ENCODE results near the gene AXIN2.
"Not testable (repeated sequence)": the region's sequence is repeated elsewhere in the genome, so short reads cannot be mapped to it uniquely, and the experiment has no call there.

Gene AXIN2

DNA sequence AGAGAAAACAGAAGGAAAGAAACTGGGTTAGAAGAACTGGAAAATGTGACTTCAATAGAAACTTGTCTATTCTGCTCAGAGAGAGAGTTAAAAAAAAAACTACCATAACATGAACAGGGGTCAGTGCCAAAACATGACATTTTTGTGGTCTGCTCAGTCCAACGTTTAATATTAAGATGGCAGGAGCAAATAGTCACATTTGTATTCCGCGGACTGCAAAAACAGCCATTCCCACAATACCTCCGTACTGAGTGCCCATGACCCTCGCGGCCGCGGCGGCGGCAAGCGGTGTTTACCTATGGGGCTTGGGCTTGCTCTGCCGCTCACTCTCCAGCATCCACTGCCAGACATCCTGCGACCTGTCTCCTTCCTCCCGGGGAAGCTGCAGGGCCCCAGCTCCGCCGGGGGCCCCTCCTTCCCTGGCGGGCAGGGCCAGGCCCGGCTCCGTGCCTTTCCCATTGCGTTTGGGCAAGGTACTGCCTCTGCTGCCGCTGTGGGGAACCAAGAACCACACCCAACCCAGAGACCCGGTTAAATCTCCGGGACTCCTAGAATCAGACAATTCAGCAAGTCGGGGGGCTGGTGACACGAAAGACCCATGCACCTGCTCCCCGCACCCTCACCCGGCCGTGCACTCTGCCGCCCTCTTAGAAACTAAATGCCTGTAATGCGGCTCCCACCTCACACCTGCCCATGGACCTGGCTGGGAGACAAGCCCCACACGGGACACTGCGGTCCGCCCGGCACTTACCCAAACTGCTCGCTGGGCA, 24.7 kb downstream of the AXIN2 start:
- DNase-seq: no peak

GRCh38 chr17:65535777-65536572, 25.5 kb downstream of the AXIN2 start:
- no peak for DNase-seq

GRCh38 chr17:65533852-65534457, 27.5 kb downstream of the AXIN2 start:
- DNase-seq: no peak

DNA sequence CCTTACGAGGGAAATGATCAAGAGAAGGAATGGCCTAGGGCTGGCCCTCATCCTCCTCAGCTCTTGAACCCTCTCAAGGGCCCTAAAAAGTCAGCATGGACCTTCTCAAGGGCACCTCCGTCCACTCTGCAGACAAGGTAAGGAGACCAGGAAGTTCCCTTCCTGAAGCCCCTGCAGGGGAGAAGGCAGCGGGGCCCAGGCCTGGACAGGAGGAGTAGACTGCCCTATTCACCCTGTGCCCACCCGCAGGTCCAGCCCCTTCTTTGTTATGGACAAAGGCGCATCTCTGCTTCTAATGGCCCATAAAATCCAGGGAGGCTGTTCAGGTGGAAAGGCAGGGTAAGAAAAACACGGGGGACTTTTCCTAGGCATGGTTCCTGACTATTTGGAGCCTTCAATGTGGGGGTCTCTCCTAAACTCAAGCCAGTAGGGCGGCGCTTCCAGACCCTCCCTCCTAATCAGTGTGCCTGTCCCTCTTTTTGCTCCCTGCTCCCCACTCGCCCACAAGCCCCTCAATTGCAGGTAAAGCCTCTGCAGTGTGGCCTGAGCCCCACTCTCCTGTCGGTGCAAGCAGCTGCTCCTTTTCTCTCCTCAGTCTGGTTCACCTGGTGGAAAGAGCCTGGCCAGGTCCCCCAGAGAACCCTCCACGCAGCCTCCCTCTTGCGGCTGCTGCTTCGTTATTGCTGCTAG, 28.2 kb downstream of the AXIN2 start:
- DNase-seq: no peak

DNA sequence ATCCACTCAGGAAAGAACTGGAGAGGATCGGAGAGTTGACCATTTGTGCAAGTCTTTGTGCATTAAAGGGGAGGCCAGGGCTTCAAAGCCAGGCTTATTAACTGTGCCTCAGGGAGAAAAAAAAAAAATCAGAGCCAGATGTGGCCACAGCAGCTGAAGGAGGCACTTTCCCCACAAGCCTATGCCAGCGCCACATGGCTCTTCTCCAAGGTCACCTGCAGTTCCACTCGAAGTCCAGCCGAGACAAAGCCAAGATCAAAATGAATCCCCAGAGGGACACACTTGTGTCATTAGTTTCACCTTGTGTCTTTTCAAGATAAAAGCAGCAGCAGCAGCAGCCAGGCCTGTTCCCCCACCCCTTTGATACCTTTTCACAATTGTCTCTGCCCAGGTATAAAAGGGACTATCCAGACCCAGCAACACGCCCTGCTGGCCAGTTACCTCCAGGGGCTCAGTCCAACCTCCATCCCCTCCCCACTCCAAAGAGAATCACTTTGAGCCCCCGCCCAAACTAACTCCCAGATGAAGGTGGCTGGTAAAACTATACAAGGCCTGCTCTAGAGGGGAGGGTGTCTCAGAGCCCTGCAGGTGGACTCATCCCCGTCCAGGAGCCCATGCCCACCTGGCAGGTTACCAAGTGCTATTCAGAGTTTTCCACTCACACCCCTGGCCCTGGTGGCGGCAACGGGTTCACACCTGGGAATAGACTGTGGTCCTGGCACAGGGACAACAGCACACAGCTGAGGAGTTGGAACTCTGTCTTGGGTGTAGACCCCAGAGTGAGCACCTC, 29.2 kb downstream of the AXIN2 start:
- DNase-seq: no peak

DNA sequence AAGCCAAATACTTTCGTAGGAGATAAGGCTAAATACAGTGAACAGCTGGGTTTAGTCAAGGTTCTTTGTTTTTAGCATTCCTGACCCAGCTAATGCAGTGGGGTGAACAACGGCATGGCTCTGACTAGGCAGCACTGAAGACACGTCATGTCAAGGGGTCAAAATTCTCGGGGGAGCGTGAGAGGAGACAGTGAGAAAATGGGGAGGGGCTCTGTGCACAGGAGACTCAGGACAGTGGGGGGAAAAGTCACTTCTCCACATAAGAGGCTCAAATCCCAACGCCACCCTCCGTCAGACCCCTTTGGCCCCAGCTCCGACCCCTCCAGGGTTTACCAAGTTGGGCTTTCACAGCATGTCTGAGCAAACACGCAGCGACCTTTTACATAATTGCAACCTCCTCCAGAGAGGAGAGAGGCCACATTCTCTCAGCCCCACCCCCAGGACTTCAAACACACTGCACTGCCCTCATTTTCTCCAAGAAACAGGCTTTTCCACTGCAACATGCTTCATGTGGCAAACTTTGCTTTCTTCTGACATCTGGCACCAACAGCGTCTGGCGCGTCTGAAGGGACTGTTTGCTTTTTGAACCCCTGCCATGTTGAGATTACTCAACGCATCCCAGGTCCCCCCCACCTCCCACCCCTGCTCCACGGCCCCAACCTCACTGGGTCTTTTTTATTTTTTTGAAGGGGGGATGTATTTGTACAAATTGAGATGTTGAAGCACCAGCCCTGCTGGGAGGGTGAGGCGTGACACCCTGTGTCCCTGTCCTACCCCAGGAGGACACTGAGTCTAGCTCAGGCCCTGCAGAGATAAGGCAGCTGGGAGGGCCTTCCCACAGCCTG, 30.0 kb downstream of the AXIN2 start:
- no peak for DNase-seq

DNA sequence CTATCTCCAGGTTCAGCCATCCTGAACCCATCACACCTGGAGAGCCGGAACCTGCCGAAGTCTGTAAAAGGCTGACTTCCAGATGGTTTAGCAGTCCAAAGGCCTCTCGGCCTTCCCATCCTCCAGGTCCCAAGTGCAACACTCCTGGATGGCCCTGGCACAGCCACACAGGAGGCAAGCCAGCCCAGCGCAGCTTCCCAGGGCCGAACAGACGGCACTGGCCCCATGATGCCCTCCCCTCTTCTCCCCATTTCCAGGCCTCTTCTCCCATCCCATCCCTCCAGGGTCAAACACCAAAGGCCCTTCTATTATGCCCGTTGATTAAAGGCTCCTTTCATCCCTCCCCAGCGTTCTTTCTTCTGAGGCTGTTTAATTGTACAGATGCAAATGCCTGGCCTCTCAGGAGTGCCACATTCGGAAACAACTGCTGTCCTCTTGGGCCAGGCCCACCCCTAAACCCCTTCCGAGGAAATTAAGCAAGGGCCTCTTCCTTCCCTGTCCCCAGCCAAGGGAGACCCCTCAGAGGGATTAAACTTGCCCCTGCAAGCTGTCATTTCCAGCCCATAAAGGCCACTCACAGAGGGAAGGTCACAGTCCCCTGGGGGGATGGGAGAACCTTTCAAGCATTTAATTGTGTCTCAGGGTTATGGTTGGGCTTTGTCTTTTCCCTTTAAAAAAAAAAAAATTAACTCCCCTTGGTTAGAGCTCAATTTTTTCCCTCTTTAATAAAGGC, 30.8 kb downstream of the AXIN2 start:
- DNase-seq: no peak

- no peak for DNase-seq
Observed at GRCh38 chr17:65529761-65530522, 31.5 kb downstream of the AXIN2 start.

GRCh38 chr17:65529040-65529633, 32.3 kb downstream of the AXIN2 start:
- no peak for DNase-seq

- no peak for DNase-seq
Observed at GRCh38 chr17:65527857-65528591, 33.4 kb downstream of the AXIN2 start.

DNA sequence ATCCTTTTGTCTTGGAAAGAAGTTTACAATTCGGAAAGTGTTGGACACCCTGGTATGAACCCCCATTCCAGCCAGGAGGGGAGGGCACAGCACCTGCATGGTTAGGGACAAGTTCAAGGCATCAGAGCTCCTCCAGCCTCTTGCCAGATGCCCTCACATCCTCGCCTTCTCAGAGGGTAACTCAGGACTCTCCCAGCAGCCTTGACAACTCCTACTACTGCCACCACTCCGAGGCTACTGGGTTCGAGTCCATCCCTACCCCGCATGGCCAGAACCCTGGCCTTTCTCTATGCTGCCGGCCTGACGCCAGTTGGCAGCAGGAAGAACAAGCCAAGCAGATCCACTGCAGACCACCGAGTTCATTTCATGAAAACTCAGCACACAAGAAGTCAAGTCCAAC, 34.1 kb downstream of the AXIN2 start:
- DNase-seq: no peak

DNA sequence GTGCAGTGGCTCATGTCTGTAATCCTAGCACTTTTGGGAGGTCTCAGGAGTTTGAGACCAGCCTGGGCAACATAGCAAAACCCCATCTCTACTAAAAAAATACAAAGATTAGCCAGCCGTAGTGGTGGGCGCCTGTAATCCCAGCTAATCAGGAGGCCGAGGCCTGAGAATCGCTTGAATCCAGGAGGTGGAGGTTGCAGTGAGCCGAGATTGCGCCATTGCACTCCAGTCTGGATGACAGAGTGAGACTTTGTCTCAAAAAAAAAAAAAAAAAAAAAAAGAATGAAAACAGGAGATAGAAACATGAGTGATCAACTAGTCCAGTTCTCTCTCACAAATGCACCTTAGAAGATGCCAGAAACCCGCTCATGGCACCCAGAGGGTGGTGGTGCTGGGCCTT, 34.6 kb downstream of the AXIN2 start:
- not testable (repeated sequence) for DNase-seq

GRCh38 chr17:65523853-65524664, 37.4 kb downstream of the AXIN2 start:
- no peak for DNase-seq

DNA sequence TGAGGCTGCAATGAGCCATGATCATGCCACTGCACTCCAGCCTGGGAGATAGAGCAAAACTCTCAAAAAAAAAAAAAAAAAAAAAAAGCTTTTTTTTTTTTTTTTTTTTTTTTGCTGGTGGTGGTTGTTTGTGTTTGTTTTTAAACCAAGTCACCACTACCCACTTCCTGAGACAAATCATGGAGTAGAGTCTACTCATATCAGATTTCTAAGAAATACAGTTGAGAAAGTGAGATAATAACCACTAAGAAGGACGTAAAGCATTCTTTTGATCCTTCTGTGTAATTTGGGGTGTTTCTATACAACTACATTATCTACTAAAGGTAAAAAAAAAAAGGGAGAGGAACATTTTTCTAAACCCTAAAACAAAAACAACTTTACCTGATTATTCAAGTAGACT, 38.0 kb downstream of the AXIN2 start:
- no peak for DNase-seq

DNA sequence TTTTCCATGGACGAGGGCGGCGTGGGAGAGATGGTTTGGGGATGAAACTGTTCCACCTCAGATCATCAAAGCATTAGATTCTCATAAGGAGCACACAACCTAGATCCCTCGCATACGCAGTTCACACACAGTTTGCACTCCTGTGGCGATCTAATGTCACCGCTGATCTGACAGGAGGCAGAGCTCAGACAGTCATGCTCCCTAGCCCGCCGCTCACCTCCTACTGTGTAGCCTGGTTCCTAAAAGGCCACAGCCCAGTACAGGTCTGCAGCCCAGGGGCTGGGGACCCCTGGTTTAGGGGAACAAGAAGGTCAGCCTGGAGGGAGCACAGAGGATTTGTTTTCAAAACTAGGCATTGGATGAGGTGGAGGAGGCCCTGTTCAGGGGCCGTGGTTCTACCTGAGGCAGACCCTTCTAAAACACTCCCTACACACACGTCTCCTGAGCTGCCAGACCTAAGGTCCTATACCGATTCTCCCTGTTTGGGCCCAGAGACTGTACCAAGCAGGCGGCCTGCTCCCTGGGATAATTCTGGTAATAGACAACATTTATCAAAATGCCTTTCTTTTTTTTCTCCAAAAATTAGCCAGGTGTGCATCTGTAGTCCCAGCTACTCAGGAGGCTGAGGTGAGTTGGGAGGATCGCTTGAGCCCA, 38.6 kb downstream of the AXIN2 start:
- DNase-seq: no peak

- no peak for DNase-seq
Observed at GRCh38 chr17:65519462-65519861, 42.0 kb downstream of the AXIN2 start.

- DNase-seq: no peak
Observed at GRCh38 chr17:65518256-65518655, 43.2 kb downstream of the AXIN2 start.
